ENCODE measurements around the gene CALCR.

CALCR gene

DNA sequence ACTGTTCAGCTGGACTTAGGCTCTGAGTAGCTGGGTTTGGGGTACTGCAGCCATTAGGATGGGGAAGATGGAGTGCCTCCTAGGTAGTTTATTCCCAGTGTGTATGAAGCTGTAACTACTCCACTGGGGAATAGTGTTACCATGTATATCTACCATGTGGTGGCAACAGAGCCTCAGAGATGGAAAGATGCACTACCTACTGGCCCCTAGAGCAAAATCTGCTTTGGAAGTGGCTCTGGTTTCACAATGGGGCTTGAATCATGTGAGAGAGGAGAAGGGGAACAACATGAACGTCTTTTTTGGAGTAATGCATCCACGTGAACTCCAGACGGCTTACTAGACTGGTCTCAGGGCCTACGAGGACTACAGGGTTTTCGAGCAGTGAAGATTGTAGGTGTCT lies 167.3 kb downstream of the CALCR start (continued):
- TF ChIP-seq, protein P1, sequence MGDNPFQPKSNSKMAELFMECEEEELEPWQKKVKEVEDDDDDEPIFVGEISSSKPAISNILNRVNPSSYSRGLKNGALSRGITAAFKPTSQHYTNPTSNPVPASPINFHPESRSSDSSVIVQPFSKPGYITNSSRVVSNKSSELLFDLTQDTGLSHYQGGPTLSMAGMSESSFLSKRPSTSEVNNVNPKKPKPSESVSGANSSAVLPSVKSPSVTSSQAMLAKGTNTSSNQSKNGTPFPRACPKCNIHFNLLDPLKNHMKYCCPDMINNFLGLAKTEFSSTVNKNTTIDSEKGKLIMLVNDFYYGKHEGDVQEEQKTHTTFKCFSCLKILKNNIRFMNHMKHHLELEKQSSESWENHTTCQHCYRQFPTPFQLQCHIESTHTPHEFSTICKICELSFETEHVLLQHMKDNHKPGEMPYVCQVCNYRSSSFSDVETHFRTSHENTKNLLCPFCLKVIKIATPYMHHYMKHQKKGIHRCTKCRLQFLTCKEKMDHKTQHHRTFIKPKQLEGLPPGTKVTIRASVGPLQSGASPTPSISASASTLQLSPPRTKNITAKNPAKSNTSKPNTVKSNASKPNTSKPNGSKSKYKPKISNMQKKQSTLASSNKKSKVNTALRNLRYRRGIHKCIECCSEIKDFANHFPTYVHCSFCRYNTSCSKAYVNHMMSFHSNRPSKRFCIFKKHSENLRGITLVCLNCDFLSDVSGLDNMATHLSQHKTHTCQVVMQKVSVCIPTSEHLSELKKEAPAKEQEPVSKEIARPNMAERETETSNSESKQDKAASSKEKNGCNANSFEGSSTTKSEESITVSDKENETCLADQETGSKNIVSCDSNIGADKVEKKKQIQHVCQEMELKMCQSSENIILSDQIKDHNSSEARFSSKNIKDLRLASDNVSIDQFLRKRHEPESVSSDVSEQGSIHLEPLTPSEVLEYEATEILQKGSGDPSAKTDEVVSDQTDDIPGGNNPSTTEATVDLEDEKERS (tag by site-specific recombination; IDR thresholded peaks at IDR 0.05) = no peak
- TF ChIP-seq ZNF658 (tag by site-specific recombination; IDR thresholded peaks at IDR 0.05) (no peak), ZNF426 (tag by site-specific recombination; IDR thresholded peaks at IDR 0.05) (no peak), ZNF549 (tag by site-specific recombination; IDR thresholded peaks at IDR 0.05) (no peak), ZNF548 (tag by site-specific recombination; IDR thresholded peaks at IDR 0.05) (no peak)

DNA sequence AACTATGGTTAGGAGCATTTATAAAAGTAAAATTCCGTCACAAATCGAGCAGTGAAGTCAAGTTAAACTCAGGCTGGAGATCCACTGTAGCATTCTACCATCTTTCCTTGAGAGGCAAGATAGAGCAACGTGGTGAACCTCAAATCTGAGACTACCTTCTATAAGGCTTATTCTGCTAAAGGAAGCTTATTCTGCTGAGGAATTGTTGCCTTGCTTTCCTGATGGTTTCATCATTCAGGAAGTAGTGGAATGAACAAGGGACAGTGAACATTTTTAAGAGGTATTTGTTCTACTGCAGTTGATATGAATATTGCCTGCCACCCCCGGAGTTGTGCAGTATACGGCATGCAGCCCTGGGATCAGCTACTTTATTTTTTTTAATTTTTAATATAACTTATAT lies 171.6 kb downstream of the CALCR start:
- no peak for TF ChIP-seq ZNF416 (tag by site-specific recombination; IDR thresholded peaks at IDR 0.05)
- TF ChIP-seq ZNF174 (tag by site-specific recombination; IDR thresholded peaks at IDR 0.05) = no peak
- TF ChIP-seq ZNF521 (tag by site-specific recombination; IDR thresholded peaks at IDR 0.05) = no peak
- no peak for TF ChIP-seq ZBTB20 (tag by site-specific recombination; IDR thresholded peaks at IDR 0.05)
- TF ChIP-seq ZNF548 (tag by site-specific recombination; IDR thresholded peaks at IDR 0.05) = no peak
- no peak for TF ChIP-seq ZNF221 (tag by site-specific recombination; IDR thresholded peaks at IDR 0.05; ENCODE audit: borderline replicate concordance)
- TF ChIP-seq ZSCAN30 (tag by site-specific recombination; IDR thresholded peaks at IDR 0.05) = no peak
- no peak for TF ChIP-seq ZNF629 (tag by site-specific recombination; IDR thresholded peaks at IDR 0.05)
- no peak for TF ChIP-seq ZNF341 (tag by site-specific recombination; IDR thresholded peaks at IDR 0.05; ENCODE audit: low read depth)
- no peak for TF ChIP-seq MZF1 (tag by site-specific recombination; IDR thresholded peaks at IDR 0.05; ENCODE audit: borderline replicate concordance)
- TF ChIP-seq ZNF248 (tag by site-specific recombination; IDR thresholded peaks at IDR 0.05) = no peak
- TF ChIP-seq, protein P2, sequence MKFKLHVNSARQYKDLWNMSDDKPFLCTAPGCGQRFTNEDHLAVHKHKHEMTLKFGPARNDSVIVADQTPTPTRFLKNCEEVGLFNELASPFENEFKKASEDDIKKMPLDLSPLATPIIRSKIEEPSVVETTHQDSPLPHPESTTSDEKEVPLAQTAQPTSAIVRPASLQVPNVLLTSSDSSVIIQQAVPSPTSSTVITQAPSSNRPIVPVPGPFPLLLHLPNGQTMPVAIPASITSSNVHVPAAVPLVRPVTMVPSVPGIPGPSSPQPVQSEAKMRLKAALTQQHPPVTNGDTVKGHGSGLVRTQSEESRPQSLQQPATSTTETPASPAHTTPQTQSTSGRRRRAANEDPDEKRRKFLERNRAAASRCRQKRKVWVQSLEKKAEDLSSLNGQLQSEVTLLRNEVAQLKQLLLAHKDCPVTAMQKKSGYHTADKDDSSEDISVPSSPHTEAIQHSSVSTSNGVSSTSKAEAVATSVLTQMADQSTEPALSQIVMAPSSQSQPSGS (tag by site-specific recombination; IDR thresholded peaks at IDR 0.05; ENCODE audit: low read depth) = no peak
- no peak for TF ChIP-seq ZFP37 (tag by site-specific recombination; IDR thresholded peaks at IDR 0.05)
- no peak for TF ChIP-seq ZEB2 (tag by site-specific recombination; IDR thresholded peaks at IDR 0.05)
- no peak for TF ChIP-seq ZNF624 (tag by site-specific recombination; IDR thresholded peaks at IDR 0.05)
- no peak for TF ChIP-seq RBAK (tag by site-specific recombination; IDR thresholded peaks at IDR 0.05)
- no peak for TF ChIP-seq YY2 (tag by site-specific recombination; IDR thresholded peaks at IDR 0.05)
- TF ChIP-seq ZNF184 (tag by site-specific recombination; IDR thresholded peaks at IDR 0.05) = no peak
- no peaks in the 10 kb centered on the region for H3K4me1 ChIP-seq (ENCODE audit: control insufficient read depth, insufficient read depth, low read length)
- ChIA-PET CTCF (interaction anchor here (0.7 kb wide), 1 partner anchor 1753 kb away, joined by 3 read pairs; no protein-coding TSS in a partner anchor), POLR2A (no interaction called here)
- H3K4me3 ChIP-seq (ENCODE audit: low read depth, low read length) = no peak overlapping the region
- no peaks in the 10 kb centered on the region for H3K36me3 ChIP-seq (ENCODE audit: control insufficient read depth in 2 of 2, insufficient read depth in 1 of 2, low read length in 2 of 2)
- no peak overlapping the region for H3K27ac ChIP-seq (ENCODE audit: extremely low read depth, low read depth, low read length)
- no peaks in the 10 kb centered on the region for H3K9me3 ChIP-seq (ENCODE audit: control insufficient read depth, insufficient read depth, low read depth, low read length)

DNA sequence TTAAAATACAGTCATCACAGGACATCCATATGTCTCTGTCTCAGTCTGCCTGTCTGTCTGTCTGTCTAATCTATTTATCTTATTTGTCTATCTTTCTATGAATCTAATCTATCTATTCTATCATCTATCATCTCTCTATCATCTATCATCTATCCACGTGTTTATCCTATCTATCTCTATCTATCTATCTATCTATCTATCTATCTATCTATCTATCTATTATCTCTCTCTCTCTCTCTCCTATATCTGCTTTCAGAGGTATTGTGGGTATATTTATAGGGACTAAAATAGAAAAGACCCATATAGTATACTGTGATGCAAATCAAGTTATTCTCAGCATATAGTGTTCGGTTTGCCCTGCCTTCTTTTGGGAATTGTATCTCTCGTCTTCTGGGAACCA lies 174.9 kb downstream of the CALCR start:
- Histone ChIP-seq H3K4me1 (ENCODE audit: control insufficient read depth, insufficient read depth, low read length) (no peaks in the 10 kb centered on the region), H3K27ac (ENCODE audit: extremely low read depth, low read depth, low read length) (no peak overlapping the region), H3K36me3 (ENCODE audit: control insufficient read depth in 2 of 2, insufficient read depth in 1 of 2, low read length in 2 of 2) (no peaks in the 10 kb centered on the region), H3K4me3 (ENCODE audit: low read depth, low read length) (no peak overlapping the region), H3K9me3 (ENCODE audit: control insufficient read depth, insufficient read depth, low read depth, low read length) (no peaks in the 10 kb centered on the region)
- ChIA-PET POLR2A (no interaction called here), CTCF (no interaction called here)
- TF ChIP-seq KLF9 (tag by site-specific recombination; IDR thresholded peaks at IDR 0.05; ENCODE audit: low read depth) (no peak), HOXC10 (CRISPR knock-in tag; IDR thresholded peaks at IDR 0.05) (no peak), ZBTB8A (tag by site-specific recombination; IDR thresholded peaks at IDR 0.05) (no peak), ZNF10 (tag by site-specific recombination; IDR thresholded peaks at IDR 0.05) (no peak), KLF7 (tag by site-specific recombination; IDR thresholded peaks at IDR 0.05; ENCODE audit: borderline replicate concordance) (no peak), SALL2 (tag by site-specific recombination; IDR thresholded peaks at IDR 0.05; ENCODE audit: borderline replicate concordance) (no peak)
- TF ChIP-seq, protein P3, sequence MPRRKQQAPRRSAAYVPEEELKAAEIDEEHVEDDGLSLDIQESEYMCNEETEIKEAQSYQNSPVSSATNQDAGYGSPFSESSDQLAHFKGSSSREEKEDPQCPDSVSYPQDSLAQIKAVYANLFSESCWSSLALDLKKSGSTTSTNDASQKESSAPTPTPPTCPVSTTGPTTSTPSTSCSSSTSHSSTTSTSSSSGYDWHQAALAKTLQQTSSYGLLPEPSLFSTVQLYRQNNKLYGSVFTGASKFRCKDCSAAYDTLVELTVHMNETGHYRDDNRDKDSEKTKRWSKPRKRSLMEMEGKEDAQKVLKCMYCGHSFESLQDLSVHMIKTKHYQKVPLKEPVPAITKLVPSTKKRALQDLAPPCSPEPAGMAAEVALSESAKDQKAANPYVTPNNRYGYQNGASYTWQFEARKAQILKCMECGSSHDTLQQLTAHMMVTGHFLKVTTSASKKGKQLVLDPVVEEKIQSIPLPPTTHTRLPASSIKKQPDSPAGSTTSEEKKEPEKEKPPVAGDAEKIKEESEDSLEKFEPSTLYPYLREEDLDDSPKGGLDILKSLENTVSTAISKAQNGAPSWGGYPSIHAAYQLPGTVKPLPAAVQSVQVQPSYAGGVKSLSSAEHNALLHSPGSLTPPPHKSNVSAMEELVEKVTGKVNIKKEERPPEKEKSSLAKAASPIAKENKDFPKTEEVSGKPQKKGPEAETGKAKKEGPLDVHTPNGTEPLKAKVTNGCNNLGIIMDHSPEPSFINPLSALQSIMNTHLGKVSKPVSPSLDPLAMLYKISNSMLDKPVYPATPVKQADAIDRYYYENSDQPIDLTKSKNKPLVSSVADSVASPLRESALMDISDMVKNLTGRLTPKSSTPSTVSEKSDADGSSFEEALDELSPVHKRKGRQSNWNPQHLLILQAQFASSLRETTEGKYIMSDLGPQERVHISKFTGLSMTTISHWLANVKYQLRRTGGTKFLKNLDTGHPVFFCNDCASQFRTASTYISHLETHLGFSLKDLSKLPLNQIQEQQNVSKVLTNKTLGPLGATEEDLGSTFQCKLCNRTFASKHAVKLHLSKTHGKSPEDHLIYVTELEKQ (tag by site-specific recombination; IDR thresholded peaks at IDR 0.05; ENCODE audit: borderline replicate concordance) = no peak

Measured in HEK293 (cell line).